ENCODE results near the gene WDR48. TPM values are rescaled to one million over a fixed set of nuclear protein-coding genes. Genes with fewer than 3 reads are reported as not detected.
A peak's percentile ranks its signal among the peaks of the same experiment; 100 is the strongest.

WDR48 gene
- total RNA-seq, 3 donors from 2014 or later, result 33.0 to 46.8 (median 37.5) TPM

DNA sequence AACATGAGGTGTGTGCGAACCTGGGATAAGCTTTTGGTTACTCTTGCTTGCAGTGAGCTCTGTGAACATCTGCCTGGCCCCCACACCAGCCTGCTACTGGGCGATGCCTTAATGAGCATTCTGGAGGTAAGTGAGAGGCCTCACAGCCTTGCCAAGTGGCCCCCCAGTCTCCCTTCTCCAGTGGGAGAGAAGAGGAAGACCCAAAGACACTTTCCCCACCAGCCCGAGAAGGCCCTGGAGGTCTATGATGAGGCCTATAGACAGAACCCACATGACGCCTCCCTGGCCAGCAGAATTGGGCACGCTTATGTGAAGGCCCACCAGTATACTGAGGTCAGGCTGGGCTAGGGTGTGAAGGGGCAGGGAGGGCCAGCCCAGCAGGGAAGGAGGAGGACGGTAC, 78.2 kb downstream of the WDR48 start:
- Histone ChIP-seq H3K4me3 (no peak overlapping the region), H3K36me3 (ENCODE audit: low read depth) (no peaks in the 10 kb centered on the region), H3K4me1 (ENCODE audit: low read depth) (peaks cover 8% of the 10 kb centered on the region), H3K9me3 (no peaks in the 10 kb centered on the region)
- intact Hi-C loops (cut with DNase I, micrococcal nuclease), result loop anchor here in 1 of 2 donors (10.0 kb wide), 1 partner anchor 55 kb away; no protein-coding TSS in a partner anchor
- DNase-seq (no peak), ATAC-seq (no peak)
- TF ChIP-seq, protein P1, sequence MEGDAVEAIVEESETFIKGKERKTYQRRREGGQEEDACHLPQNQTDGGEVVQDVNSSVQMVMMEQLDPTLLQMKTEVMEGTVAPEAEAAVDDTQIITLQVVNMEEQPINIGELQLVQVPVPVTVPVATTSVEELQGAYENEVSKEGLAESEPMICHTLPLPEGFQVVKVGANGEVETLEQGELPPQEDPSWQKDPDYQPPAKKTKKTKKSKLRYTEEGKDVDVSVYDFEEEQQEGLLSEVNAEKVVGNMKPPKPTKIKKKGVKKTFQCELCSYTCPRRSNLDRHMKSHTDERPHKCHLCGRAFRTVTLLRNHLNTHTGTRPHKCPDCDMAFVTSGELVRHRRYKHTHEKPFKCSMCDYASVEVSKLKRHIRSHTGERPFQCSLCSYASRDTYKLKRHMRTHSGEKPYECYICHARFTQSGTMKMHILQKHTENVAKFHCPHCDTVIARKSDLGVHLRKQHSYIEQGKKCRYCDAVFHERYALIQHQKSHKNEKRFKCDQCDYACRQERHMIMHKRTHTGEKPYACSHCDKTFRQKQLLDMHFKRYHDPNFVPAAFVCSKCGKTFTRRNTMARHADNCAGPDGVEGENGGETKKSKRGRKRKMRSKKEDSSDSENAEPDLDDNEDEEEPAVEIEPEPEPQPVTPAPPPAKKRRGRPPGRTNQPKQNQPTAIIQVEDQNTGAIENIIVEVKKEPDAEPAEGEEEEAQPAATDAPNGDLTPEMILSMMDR (IDR thresholded peaks at IDR 0.05), result no peak

GRCh38 chr3:39130693-39131265, 79.0 kb downstream of the WDR48 start:
- intact Hi-C loops (cut with DNase I, micrococcal nuclease), result loop anchor here in 1 of 2 donors (10.0 kb wide), 1 partner anchor 54 kb away; no protein-coding TSS in a partner anchor
- H3K4me1 ChIP-seq (ENCODE audit: low read depth), result peaks cover 4% of the 10 kb centered on the region
- no peaks in the 10 kb centered on the region for H3K36me3 ChIP-seq (ENCODE audit: low read depth)
- DNase-seq (no peak), ATAC-seq (peak; percentile 47)
- TF ChIP-seq, protein P1 (IDR thresholded peaks at IDR 0.05), result no peak
- H3K9me3 ChIP-seq, result no peaks in the 10 kb centered on the region
- no peak overlapping the region for H3K4me3 ChIP-seq

DNA sequence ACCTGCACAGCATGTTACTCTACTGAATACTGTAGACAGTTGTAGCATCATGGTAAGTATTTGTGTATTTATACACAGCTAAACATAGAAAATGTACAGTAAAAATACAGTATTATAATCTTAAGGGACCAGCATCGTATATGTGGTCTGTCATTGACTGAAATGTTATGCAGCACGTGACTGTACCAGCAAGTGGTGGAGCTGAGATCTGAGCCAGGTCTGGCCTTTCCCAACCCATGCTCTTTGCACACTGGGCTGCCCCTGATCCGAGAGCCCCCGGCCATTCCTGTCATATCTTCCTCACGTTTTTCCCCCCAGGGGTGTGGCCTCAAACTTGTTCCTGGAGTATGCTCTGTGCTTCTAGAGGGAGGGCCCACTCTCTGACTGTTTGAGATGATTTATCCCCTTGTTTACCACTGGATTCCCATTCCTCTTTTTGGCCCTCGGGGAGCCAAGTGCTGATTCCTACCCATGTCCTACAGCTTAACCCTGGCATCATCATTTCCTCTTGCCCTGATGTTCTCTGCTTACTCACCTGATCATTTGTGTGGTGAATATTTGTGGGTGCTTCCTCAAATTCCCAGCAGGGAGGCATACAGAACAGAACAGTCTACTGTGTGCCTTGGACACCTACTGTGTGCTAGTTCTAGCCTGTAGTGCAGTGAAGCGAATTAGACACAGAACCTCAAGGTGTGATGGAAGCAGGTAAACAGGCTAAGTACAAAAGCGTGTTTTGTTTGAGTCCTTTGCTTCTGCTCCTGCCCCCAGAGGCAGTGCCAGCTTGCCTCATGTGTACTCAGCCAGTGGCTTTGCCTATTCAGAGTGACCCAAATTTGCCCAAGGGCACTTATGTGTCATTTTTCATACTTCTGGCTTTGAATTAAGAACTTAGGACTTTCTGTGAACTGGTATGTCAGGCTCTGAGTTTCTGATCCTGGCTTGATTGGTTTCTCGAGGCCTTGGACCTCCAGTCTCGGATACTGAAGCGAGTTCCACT, 80.6 kb downstream of the WDR48 start:
- intact Hi-C loops (cut with DNase I, micrococcal nuclease), result loop anchor here in 1 of 2 donors (10.0 kb wide), 1 partner anchor 52 kb away; no protein-coding TSS in a partner anchor
- Histone ChIP-seq H3K36me3 (ENCODE audit: low read depth) (no peaks in the 10 kb centered on the region), H3K4me1 (ENCODE audit: low read depth) (no peaks in the 10 kb centered on the region), H3K4me3 (no peak overlapping the region), H3K9me3 (no peaks in the 10 kb centered on the region)
- ATAC-seq (no peak), DNase-seq (no peak)
- TF ChIP-seq, protein P1 (IDR thresholded peaks at IDR 0.05), result no peak

DNA sequence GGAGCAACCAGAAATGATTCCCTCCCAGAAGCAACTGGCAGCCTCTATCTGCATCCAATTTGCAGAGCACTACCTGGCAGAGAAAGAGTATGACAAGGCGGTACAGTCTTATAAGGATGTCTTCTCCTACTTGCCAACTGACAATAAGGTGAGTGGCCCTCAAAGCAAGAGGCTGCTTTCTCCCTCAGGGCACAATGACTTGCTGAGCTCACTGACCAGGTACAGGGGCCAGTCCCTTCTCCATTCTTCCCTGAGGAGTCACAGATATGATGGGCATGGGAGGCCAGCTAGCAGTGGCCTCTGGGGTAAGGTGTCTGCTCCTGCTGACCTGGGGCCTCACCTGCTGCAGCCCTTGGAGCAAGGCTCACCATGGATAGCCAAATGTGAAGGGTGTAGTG, 81.3 kb downstream of the WDR48 start:
- H3K9me3 ChIP-seq, result no peaks in the 10 kb centered on the region
- TF ChIP-seq, protein P1 (IDR thresholded peaks at IDR 0.05), result no peak
- H3K4me3 ChIP-seq, result no peak overlapping the region
- H3K36me3 ChIP-seq (ENCODE audit: low read depth), result no peaks in the 10 kb centered on the region
- intact Hi-C loops (cut with DNase I, micrococcal nuclease), result loop anchor here in 1 of 2 donors (10.0 kb wide), 1 partner anchor 52 kb away; no protein-coding TSS in a partner anchor
- no peaks in the 10 kb centered on the region for H3K4me1 ChIP-seq (ENCODE audit: low read depth)
- ATAC-seq (no peak), DNase-seq (no peak)

GRCh38 chr3:39133822-39134221, 82.0 kb downstream of the WDR48 start:
- intact Hi-C loops (cut with DNase I, micrococcal nuclease), result loop anchor here in 1 of 2 donors (10.0 kb wide), 1 partner anchor 51 kb away; no protein-coding TSS in a partner anchor
- H3K4me1 ChIP-seq (ENCODE audit: low read depth), result no peaks in the 10 kb centered on the region
- no peak for DNase-seq
- TF ChIP-seq, protein P1 (IDR thresholded peaks at IDR 0.05), result no peak
- no peak overlapping the region for H3K4me3 ChIP-seq
- no peak for ATAC-seq
- H3K9me3 ChIP-seq, result no peaks in the 10 kb centered on the region
- H3K36me3 ChIP-seq (ENCODE audit: low read depth), result no peaks in the 10 kb centered on the region

All from mucosa of descending colon (tissue), 3 donors.